PFSK-1 (cell line): ENCODE data around the gene FARS2.

Experiments used
- FOXP2 ChIP-seq: optimal IDR thresholded peaks from 2 replicates; pipeline ENCODE3; 2011; ENCODE audit warnings: borderline replicate concordance, control low read depth, inconsistent platforms; ENCODE audit not compliant: insufficient read depth; ENCODE audit errors: extremely low read length, extremely low read depth
- REST ChIP-seq, 2 experiments: IDR thresholded peaks; 2 replicates each; pipeline versions ENCODE4 v1.6.1 to v1.8.0; 2011 to 2012; ENCODE audit warnings: low read depth in 2 of 2, low read length in 2 of 2, control low read depth in 1 of 2, inconsistent platforms in 1 of 2, mild to moderate bottlenecking in 1 of 2, moderate library complexity in 1 of 2; ENCODE audit not compliant: insufficient read depth in 1 of 2
- SIN3A ChIP-seq: IDR thresholded peaks from 2 replicates; pipeline ENCODE4 v1.6.1; 2012; ENCODE audit warnings: mild to moderate bottlenecking, low read length, moderate library complexity, borderline replicate concordance; ENCODE audit not compliant: insufficient read depth

- TF ChIP-seq REST (IDR thresholded peaks at IDR 0.05; ENCODE audit: insufficient read depth in 1 of 2, low read depth in 2 of 2, low read length in 2 of 2) (no peak), SIN3A (no peak), FOXP2 (no peak)
Observed at GRCh38 chr6:5353971-5354370, 92.7 kb downstream of the FARS2 start.
